ENCODE measurements around the gene PITPNM3.
A peak's percentile ranks its signal among the peaks of the same experiment; 100 is the strongest.

Gene PITPNM3

DNA sequence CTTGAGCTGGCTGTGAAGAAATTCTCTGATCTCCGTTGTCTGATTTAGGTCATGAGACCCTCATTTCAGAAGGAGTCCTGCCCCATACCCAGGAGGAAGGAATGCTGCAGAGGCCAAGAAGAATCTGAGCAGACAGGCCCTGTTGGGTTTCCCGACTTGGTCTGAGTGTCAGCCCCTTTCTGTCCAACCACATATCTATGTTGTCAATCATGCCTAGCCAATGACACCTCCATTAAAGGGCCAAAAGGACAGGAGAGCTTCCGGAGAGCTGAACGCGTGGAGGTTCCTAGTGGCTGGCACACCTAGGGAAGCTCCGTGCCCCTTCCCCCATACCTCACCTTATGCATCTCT, 74.3 kb downstream of the PITPNM3 start:
- TF ChIP-seq TAF1 (IDR thresholded peaks at IDR 0.05; ENCODE audit: borderline replicate concordance, low read depth, low read length) (no peak), POLR2A (IDR thresholded peaks at IDR 0.05; ENCODE audit: low read depth, low read length) (no peak), POLR2AphosphoS5 (IDR thresholded peaks at IDR 0.05; ENCODE audit: low read depth, low read length) (no peak)
- no peak for DNase-seq (ENCODE audit: insufficient read length)
- FAIRE-seq = no peak

DNA sequence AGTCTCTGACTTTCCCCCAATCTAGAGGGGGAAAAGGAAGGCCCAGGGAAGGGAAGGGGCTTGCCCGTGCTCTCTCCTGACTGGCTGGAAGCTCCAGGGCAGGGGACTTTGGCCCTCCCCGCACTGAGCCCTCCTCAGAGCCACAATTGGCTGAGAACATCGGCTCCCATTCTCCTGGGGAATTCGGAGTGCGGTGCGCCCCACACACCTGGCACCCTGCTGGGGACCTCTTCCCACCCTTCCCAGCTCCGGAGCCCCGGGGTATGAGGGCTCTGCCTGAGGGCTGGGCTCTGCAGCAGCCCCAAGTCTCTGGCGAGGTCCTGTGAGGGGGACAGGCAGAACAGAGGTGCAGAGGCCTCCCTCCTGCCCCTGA, 76.1 kb downstream of the PITPNM3 start:
- FAIRE-seq (no peak), DNase-seq (ENCODE audit: insufficient read length) (no peak)
- TF ChIP-seq POLR2AphosphoS5 (IDR thresholded peaks at IDR 0.05; ENCODE audit: low read depth, low read length) = no peak
- no peak for TF ChIP-seq POLR2A (IDR thresholded peaks at IDR 0.05; ENCODE audit: low read depth, low read length)
- TF ChIP-seq TAF1 (IDR thresholded peaks at IDR 0.05; ENCODE audit: borderline replicate concordance, low read depth, low read length) = no peak

DNA sequence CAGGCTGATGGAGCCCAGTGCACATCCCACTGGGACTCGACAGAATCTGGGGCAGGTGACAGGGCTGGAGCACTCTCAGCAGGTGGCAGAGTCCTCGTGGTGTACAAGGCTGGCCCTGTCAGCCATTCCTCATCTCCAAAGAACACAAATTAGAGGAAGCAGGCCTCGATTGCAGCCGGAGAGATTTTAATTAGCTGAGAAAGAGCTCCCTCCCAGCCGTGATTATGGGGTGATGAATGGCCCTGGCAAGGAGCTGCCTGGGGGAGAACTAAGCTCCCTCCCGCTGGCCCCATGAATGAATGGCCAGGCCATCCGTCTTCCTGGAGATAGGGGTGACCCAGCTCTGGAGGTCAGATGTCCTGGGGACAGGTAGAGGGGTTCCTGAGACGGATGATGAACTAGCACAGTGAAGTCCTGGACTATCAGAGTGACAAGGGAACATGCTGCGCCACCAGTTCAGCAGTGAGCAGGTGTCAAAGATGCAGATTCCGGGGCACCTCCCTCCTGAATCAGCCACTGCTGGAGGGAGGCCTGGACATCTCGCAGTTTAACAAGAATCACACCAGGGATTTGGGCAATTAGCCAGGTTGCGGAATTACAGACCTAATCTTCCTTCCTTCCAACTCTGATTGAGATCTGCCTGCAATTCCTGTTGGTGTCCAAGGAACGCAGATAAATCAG, 76.6 kb downstream of the PITPNM3 start:
- no peak for FAIRE-seq
- no peak for TF ChIP-seq POLR2AphosphoS5 (IDR thresholded peaks at IDR 0.05; ENCODE audit: low read depth, low read length)
- no peak for TF ChIP-seq POLR2A (IDR thresholded peaks at IDR 0.05; ENCODE audit: low read depth, low read length)
- no peak for DNase-seq (ENCODE audit: insufficient read length)

DNA sequence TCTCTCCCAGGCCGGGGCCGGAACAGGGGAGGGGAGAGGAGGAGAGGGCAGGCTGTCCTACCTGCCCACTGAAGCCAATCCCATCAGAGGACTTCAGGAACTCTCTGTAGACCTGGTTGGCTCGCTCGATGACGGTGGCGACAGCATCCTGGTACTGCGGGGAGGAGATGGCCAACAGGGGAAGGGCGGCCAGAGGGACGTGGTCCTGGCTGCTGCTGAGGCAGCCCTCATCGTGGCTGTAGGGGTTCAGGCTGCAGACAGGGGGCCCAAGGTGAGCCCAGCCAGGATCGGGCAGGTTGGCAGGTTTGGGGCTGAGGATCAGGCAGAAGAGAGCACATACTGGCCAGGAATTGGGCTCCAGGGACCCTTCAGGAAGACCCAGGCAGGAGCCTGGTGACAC, 77.9 kb downstream of the PITPNM3 start:
- no peak for TF ChIP-seq TAF1 (IDR thresholded peaks at IDR 0.05; ENCODE audit: borderline replicate concordance, low read depth, low read length)
- no peak for TF ChIP-seq POLR2A (IDR thresholded peaks at IDR 0.05; ENCODE audit: low read depth, low read length)
- no peak for TF ChIP-seq POLR2AphosphoS5 (IDR thresholded peaks at IDR 0.05; ENCODE audit: low read depth, low read length)
- FAIRE-seq (no peak), DNase-seq (ENCODE audit: insufficient read length) (no peak)

DNA sequence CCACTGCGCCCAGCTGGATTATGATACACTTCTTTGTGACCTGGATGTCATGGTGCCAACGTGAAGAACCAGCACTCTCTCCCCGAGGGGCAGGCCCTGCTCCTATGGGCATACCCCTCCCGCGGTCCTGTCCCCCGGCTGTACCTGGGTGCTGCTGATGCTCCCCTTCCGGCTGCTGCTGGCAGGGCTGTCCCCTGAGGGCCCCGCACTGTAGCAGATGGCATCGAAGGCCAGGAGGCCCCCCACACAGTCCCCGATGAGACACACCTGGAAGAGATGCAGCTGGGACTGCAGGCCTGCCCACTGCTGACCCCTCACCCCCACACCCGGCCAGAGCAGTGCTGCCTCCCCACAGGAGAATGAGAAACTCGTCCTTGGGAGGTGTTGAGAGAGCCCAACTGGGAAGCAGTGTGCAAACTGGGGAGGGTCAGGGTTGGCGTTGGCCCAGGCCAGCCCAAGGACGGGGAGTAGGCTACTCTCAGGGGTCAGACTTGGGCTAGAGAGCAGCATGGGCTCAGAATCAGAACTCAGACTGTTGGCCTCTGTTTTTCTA, 78.4 kb downstream of the PITPNM3 start:
- no peak for FAIRE-seq
- no peak for DNase-seq (ENCODE audit: insufficient read length)
- no peak for TF ChIP-seq TAF1 (IDR thresholded peaks at IDR 0.05; ENCODE audit: borderline replicate concordance, low read depth, low read length)
- TF ChIP-seq POLR2AphosphoS5 (IDR thresholded peaks at IDR 0.05; ENCODE audit: low read depth, low read length) = no peak
- no peak for TF ChIP-seq POLR2A (IDR thresholded peaks at IDR 0.05; ENCODE audit: low read depth, low read length)

DNA sequence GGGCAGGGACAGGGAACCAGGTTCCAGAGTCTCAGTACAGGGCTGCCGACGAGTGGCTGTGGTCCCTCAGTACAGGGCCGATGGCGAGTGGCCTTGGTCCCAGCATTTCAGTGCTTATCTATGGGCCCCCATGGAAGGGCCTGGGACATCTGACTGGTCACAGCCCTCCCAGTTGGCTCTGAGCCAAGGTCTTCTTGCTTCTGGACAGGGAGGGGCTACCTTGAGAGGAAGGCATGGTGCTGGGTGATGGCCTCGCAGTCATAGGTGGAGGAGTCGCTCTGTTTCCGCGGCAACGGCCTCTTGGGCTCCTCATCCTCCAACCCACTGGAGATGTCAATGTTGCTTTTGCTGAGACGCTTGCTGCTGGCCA, 79.6 kb downstream of the PITPNM3 start:
- no peak for TF ChIP-seq TAF1 (IDR thresholded peaks at IDR 0.05; ENCODE audit: borderline replicate concordance, low read depth, low read length)
- no peak for TF ChIP-seq POLR2A (IDR thresholded peaks at IDR 0.05; ENCODE audit: low read depth, low read length)
- TF ChIP-seq POLR2AphosphoS5 (IDR thresholded peaks at IDR 0.05; ENCODE audit: low read depth, low read length) = no peak
- no peak for DNase-seq (ENCODE audit: insufficient read length)
- no peak for FAIRE-seq

DNA sequence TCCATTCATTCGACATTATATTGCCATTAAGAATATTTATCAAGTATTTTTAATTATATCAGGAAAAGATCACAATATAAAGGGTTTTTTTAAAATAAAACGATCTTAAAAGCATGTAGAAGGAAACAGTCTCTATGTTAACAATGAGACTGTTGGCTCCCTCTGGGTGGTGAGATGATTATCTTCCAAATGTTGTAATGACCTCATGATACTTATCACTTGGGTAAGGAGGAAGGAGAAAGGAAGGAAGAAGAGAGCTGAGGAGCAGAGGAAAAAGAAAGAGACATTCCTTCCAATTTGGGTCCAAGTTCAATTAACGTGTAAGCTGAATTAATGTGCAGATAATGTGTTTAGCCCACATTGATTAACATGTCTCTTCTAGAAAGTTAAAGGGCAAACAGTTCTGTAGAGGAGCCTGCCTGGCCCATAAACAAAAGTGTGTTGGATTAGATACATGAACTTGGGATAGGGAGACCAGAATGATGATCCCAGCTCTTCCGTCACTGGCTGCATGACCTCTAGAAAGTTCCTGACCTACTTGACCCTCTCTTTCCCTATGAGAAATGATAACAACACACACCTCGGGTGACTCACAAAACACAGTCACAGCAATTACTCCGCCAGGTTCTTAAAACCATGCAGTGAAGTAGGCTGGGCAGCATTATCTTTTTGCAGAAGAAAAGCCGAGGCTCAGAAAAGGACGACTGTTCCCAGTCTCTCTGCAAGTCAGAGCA, 80.1 kb downstream of the PITPNM3 start:
- TF ChIP-seq POLR2AphosphoS5 (IDR thresholded peaks at IDR 0.05; ENCODE audit: low read depth, low read length) (no peak), POLR2A (IDR thresholded peaks at IDR 0.05; ENCODE audit: low read depth, low read length) (no peak), TAF1 (IDR thresholded peaks at IDR 0.05; ENCODE audit: borderline replicate concordance, low read depth, low read length) (no peak)
- DNase-seq (ENCODE audit: insufficient read length) (no peak), FAIRE-seq (no peak)

DNA sequence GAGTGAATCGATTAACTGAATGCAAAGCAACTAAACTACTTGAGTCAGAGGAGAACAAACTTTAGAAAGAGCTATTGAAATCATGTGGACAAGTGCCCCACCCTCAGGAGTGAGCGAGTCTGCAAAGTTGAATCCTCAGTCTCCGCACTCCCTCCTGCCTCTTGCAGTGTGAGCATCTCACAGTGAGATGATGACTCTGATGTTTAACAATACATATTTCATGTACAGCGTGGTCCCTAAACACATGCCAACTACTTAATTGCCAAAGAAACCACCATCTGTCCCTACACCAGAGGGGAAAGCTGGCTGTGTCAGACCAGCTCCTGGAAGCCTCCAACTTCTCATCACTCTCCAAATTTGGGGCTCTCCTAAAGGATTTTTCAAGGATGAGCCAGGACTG, 80.9 kb downstream of the PITPNM3 start:
- DNase-seq (ENCODE audit: insufficient read length) = no peak
- no peak for FAIRE-seq
- TF ChIP-seq POLR2A (IDR thresholded peaks at IDR 0.05; ENCODE audit: low read depth, low read length) (no peak), TAF1 (IDR thresholded peaks at IDR 0.05; ENCODE audit: borderline replicate concordance, low read depth, low read length) (no peak), POLR2AphosphoS5 (IDR thresholded peaks at IDR 0.05; ENCODE audit: low read depth, low read length) (no peak)

DNA sequence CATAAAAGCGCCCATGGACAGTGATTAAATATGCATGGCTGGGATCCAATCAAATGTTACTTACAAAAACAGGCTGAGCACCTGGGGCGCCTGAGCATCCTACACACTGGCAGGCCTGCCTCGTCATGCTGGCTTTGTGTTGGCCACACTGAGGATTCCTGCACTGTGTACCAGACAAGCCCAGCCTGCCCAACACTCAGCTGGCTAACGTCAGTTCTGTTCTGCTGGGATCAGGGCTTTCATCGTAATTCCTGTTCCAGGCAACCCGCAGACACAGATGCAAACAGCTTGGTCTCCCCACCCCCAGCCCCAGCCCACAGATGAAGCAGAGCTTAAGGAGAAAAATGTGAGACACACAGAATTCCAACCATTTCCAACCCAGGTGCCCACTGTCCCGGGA, 81.4 kb downstream of the PITPNM3 start:
- FAIRE-seq = no peak

DNA sequence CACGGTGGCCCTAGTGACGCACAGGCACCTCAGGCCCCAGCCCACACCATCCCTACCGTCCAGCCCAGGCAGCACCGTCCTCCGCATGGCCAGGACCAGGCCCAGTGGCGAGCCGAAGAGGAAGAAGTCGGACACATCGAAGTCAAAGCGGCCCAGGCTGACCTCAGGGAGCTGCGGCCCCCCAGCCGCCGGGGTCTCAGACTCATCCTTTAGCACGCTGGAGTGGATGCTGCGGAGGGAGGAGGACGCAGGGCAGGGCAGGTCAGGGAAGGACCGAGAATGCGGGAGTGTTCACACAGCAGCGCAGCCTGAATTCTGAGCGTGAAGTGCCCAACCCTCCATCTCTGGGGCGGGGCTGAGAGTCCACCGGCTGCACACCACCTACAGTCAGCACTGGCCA, 82.0 kb downstream of the PITPNM3 start:
- TF ChIP-seq POLR2A (IDR thresholded peaks at IDR 0.05; ENCODE audit: low read depth, low read length) (no peak), POLR2AphosphoS5 (IDR thresholded peaks at IDR 0.05; ENCODE audit: low read depth, low read length) (no peak)
- no peak for FAIRE-seq

More for the DNA sequence above, 81.4 kb downstream of the PITPNM3 start:
- TF ChIP-seq TAF1 (IDR thresholded peaks at IDR 0.05; ENCODE audit: borderline replicate concordance, low read depth, low read length) = no peak
- no peak for TF ChIP-seq POLR2A (IDR thresholded peaks at IDR 0.05; ENCODE audit: low read depth, low read length)
- TF ChIP-seq POLR2AphosphoS5 (IDR thresholded peaks at IDR 0.05; ENCODE audit: low read depth, low read length) = no peak
- DNase-seq (ENCODE audit: insufficient read length) = no peak

DNA sequence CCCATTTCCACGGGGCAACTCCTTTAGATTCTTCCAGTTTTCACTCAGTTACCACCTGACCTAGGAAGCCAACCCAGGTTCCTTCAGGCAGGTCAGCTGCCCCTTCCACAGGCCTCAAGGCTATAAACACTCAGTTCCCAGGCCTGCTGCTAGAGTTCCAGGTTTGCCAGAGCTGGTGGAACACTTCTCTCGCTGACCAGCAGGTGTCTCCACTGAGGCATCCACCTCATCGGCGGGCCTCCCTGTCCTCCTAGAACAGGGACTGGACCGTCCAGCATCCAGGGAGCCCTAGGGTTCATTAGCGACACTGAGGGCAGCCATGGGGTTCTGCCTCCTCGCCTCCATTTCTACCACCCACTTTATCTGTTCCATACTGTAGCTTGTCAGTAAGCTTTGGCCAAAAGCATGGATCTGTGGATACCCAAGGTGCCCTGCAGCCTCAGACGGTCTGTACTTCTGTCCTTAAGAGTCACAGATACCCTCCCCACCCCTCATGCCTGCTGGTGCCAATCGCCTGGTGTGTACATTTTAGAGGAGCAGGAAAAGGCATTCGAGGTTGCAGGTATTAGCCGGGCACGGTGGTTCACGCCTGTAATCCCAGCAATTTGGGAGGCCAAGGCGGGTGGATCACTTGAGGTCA, 83.1 kb downstream of the PITPNM3 start:
- peak; percentile 89 for DNase-seq (ENCODE audit: insufficient read length)
- no peak for TF ChIP-seq POLR2A (IDR thresholded peaks at IDR 0.05; ENCODE audit: low read depth, low read length)
- TF ChIP-seq POLR2AphosphoS5 (IDR thresholded peaks at IDR 0.05; ENCODE audit: low read depth, low read length) = no peak
- TF ChIP-seq TAF1 (IDR thresholded peaks at IDR 0.05; ENCODE audit: borderline replicate concordance, low read depth, low read length) = no peak
- FAIRE-seq = peak; percentile 93

More for the DNA sequence above, 82.0 kb downstream of the PITPNM3 start:
- DNase-seq (ENCODE audit: insufficient read length) = no peak

DNA sequence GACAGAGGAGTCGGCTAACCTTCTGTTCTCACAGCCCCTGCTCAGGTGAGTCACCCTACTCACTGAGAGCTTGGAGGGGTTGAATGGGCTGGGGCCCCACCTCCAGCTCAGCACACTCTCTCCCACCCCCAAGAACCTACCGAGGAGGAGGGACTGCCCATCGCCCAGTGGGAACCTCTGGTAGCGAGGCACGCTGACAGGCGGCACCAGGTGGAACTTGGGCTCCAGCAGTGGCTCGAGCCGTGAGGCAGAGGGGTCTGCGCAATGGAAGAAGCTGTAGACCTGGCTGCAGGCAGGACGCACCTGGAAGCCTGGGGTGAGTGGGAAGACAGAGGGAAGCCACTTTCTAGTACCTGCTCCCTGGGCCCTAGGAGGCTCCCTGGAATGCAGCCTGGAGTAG, 83.8 kb downstream of the PITPNM3 start:
- FAIRE-seq (no peak), DNase-seq (ENCODE audit: insufficient read length) (no peak)
- TF ChIP-seq TAF1 (IDR thresholded peaks at IDR 0.05; ENCODE audit: borderline replicate concordance, low read depth, low read length) = no peak
- no peak for TF ChIP-seq POLR2AphosphoS5 (IDR thresholded peaks at IDR 0.05; ENCODE audit: low read depth, low read length)
- no peak for TF ChIP-seq POLR2A (IDR thresholded peaks at IDR 0.05; ENCODE audit: low read depth, low read length)

All from GM12892 (cell line).